ENCODE results near the gene SMIM24. TPM values are rescaled to one million over a fixed set of nuclear protein-coding genes. Genes with fewer than 3 reads are reported as not detected.

Gene SMIM24
- total RNA-seq, 4 donors from 2014 or later = 18.7 to 100 (median 85.5) TPM

DNA sequence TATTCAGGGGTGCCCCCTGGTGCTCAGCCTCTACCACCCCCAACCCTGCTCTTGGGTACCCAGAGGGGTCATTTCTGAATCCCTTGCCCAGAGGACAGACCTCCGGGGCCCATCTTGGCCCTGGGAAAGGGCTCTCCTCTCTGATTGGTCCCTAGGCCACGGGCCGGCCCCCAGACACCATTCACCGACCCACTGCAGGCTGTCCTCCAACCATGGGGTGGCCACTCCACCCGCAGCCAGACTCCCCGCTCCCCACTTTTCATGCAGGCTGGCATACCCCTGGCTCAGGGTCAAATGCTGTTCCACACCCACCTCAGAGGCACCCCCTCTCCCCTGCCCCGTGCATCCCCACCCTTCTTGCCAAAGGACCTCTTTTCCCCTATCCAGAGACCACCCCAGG is 14.8 kb downstream of the SMIM24 start:
- H3K4me1 ChIP-seq = peaks cover 0 to 25% (median 11%) of the 10 kb centered on the region in 4 donors
- no peaks in the 10 kb centered on the region for H3K27me3 ChIP-seq
- H3K4me3 ChIP-seq = no peak overlapping the region
- intact Hi-C loops (cut with DNase I; ENCODE audit: low total_unique reads) = no loop called here
- WGBS, 2 donors (ENCODE audit: low coverage in 1 of 2) = 79 to 96% methylated on average over 4 to 7 of the region's 7 CpGs
- H3K9me3 ChIP-seq = no peaks in the 10 kb centered on the region
- peak overlapping the region; percentile 34 to 82 (median 72) for H3K27ac ChIP-seq
- H3K36me3 ChIP-seq = peaks cover 0 to 14% (median 3%) of the 10 kb centered on the region in 4 donors
- no peak for TF ChIP-seq POLR2AphosphoS5 (IDR thresholded peaks at IDR 0.05)
- TF ChIP-seq CTCF (IDR thresholded peaks at IDR 0.05) = no peak
- TF ChIP-seq POLR2A (IDR thresholded peaks at IDR 0.05) = no peak
- no peak for TF ChIP-seq EP300 (IDR thresholded peaks at IDR 0.05; ENCODE audit: low read depth)
- no peak for DNase-seq
- in situ Hi-C loops (cut with MboI; ENCODE audit: low pct_ligation_motif_present in 1 of 4, low pct_unique_long_range_greater_than_20kb in 1 of 4, low sequenced_read_pairs in 3 of 4) = no loop called here

GRCh38 chr19:3464587-3465235 is 15.6 kb downstream of the SMIM24 start:
- Histone ChIP-seq H3K27ac (peak overlapping the region; percentile 18 to 80 (median 58)), H3K4me1 (peaks cover 0 to 30% (median 15%) of the 10 kb centered on the region in 4 donors), H3K27me3 (no peaks in the 10 kb centered on the region), H3K9me3 (no peaks in the 10 kb centered on the region), H3K36me3 (peaks cover 0 to 14% (median 3%) of the 10 kb centered on the region in 4 donors), H3K4me3 (no peak overlapping the region)
- no peak for DNase-seq
- intact Hi-C loops (cut with DNase I; ENCODE audit: low total_unique reads) (no loop called here), in situ Hi-C loops (cut with MboI; ENCODE audit: low pct_ligation_motif_present in 1 of 4, low pct_unique_long_range_greater_than_20kb in 1 of 4, low sequenced_read_pairs in 3 of 4) (no loop called here)
- no peak for TF ChIP-seq POLR2AphosphoS5 (IDR thresholded peaks at IDR 0.05)
- TF ChIP-seq POLR2A (IDR thresholded peaks at IDR 0.05) = no peak
- no peak for TF ChIP-seq CTCF (IDR thresholded peaks at IDR 0.05)
- TF ChIP-seq EP300 (IDR thresholded peaks at IDR 0.05; ENCODE audit: low read depth) = no peak
- 80 to 86% methylated on average over 9 to 30 of the region's 31 CpGs for WGBS, 2 donors (ENCODE audit: low coverage in 1 of 2)

DNA sequence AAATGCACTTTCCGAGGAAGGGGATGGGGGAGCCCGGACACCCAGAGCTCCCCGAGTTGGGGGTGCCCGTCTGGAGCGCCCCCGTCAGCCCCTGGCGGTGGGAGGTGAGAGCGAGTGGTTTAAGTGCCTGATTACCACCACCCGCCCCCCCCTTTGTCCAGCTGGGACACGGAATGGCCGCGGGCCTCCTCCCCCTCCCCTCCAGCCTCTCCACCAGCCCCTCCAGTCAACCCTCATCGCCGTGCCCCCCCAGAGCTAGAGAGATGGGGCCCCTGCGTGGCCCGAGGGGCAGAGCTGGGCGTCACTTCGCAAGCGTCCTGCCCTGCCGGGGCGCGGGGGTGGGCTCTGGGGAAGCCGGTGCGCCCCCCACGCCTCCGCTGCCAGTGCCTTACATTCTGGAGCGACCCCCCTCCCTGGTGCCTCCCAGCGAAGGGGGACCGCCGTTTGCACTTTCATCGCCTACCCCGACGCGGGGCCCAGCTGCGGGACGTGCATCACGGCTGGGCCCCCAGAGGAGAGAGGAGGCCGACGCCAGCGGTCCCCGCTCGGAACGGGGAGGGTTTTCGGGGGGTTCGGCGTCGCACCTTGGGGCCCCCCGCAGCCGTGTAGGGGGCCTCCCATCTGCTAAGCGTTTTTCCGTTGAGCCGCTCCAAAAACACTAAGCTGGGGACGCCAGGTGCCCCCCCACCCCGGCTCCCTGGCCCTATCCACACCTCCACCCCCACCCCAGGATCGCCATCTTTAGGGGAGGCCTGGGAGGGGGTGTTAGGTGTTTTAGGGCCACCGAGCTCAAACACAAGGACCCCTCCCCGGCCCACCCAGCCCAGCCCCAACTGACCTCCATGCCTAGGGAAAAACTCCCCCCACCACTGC is 16.4 kb downstream of the SMIM24 start:
- in situ Hi-C loops (cut with MboI; ENCODE audit: low pct_ligation_motif_present in 1 of 4, low pct_unique_long_range_greater_than_20kb in 1 of 4, low sequenced_read_pairs in 3 of 4) (no loop called here), intact Hi-C loops (cut with DNase I; ENCODE audit: low total_unique reads) (no loop called here)
- Histone ChIP-seq H3K9me3 (no peaks in the 10 kb centered on the region), H3K27me3 (no peaks in the 10 kb centered on the region), H3K27ac (peak overlapping the region; percentile 18 to 80 (median 58)), H3K4me3 (no peak overlapping the region), H3K4me1 (peaks cover under 1 to 38% (median 21%) of the 10 kb centered on the region in 4 donors), H3K36me3 (peaks cover 0 to 14% (median 3%) of the 10 kb centered on the region in 4 donors)
- TF ChIP-seq EP300 (IDR thresholded peaks at IDR 0.05; ENCODE audit: low read depth) (no peak), POLR2A (IDR thresholded peaks at IDR 0.05) (no peak), POLR2AphosphoS5 (IDR thresholded peaks at IDR 0.05) (no peak)
- WGBS, 2 donors (ENCODE audit: low coverage in 1 of 2) = 77% methylated on average over 27 of the region's 57 CpGs; no CpG with 5 or more reads in 1 of the 2 donors
- DNase-seq = no peak

DNA sequence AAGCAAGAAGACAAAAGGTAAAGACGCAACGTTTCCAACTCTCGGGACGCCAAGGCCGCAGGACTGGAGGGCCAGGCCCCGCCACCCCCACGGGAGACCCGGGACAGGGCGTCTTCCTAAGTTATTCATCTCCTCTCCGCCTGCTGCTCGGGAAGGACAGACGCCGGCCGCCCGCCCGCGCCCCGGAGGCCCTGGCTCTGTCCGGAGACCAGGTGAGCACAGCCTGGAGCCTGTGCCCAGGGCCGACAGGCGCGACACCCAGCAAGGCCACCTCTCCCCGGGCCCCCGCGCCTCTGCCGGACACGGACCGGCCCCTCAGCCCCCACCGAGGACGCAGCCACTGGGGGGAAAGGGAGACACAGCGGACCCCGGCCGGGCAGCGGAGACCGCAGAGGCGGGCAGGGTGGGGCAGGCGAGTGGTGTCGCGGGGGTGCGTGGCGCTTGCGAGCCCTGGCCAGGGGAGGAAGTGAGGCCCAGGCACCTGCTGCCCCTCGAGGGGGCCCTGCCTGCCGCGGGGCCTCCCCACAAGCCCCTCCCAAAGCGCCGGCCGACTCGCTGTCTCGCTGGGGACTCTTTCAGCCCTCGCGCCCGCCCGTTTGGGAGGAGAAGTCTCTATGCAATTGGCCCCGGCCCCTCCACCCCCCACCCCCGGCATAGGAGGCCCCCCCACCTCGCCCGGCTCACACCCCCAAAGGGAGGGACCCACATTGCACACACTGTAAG is 17.2 kb downstream of the SMIM24 start:
- in situ Hi-C loops (cut with MboI; ENCODE audit: low pct_ligation_motif_present in 1 of 4, low pct_unique_long_range_greater_than_20kb in 1 of 4, low sequenced_read_pairs in 3 of 4) = no loop called here
- intact Hi-C loops (cut with DNase I; ENCODE audit: low total_unique reads) = no loop called here
- H3K4me1 ChIP-seq = peaks cover 8 to 46% (median 28%) of the 10 kb centered on the region in 4 donors
- H3K27ac ChIP-seq = peak overlapping the region; percentile 18 to 80 (median 58)
- 83% methylated on average over 43 of the region's 58 CpGs; no CpG with 5 or more reads in 1 of the 2 donors for WGBS, 2 donors (ENCODE audit: low coverage in 1 of 2)
- peak in 1 of 3 donors; percentile 6 for TF ChIP-seq POLR2AphosphoS5 (IDR thresholded peaks at IDR 0.05)
- no peak for TF ChIP-seq CTCF (IDR thresholded peaks at IDR 0.05)
- H3K27me3 ChIP-seq = no peaks in the 10 kb centered on the region
- DNase-seq = no peak
- no peaks in the 10 kb centered on the region for H3K9me3 ChIP-seq
- H3K36me3 ChIP-seq = peaks cover 0 to 14% (median 3%) of the 10 kb centered on the region in 4 donors
- no peak overlapping the region for H3K4me3 ChIP-seq

Measured in transverse colon (tissue), 4 donors.